ENCODE data around the gene LYPLA2.

- TF ChIP-seq EZH2 (IDR thresholded peaks at IDR 0.05) = no peak
- TF ChIP-seq POLR2AphosphoS5 (IDR thresholded peaks at IDR 0.05; ENCODE audit: borderline replicate concordance, low read depth, low read length) = no peak
- no peak for TF ChIP-seq FOXP2 (optimal IDR thresholded peaks at IDR 0.05; ENCODE audit: control extremely low read depth, extremely low read length, insufficient read depth)
Measured at GRCh38 chr1:23797478-23798448, 6.8 kb downstream of the LYPLA2 start.

All from SK-N-MC (cell line).